HG03460 (cell line): Measurements from ENCODE around the gene KRT7.
"Not testable (repeated sequence)": the region's sequence is repeated elsewhere in the genome, so short reads cannot be mapped to it uniquely, and the experiment has no call there.

Experiments
- ATAC-seq: cut with Tn5 transposase; IDR thresholded peaks from one replicate; pipeline ENCODE4 v1.9.1; 2021; ENCODE audit not compliant: unreplicated experiment

The KRT7 gene

GRCh38 chr12:52277486-52278245 lies 44.6 kb downstream of the KRT7 start:
- no peak for ATAC-seq

GRCh38 chr12:52278575-52279421 lies 45.8 kb downstream of the KRT7 start:
- peak; percentile 73 for ATAC-seq

GRCh38 chr12:52279422-52280318 lies 46.6 kb downstream of the KRT7 start:
- ATAC-seq: no peak

DNA sequence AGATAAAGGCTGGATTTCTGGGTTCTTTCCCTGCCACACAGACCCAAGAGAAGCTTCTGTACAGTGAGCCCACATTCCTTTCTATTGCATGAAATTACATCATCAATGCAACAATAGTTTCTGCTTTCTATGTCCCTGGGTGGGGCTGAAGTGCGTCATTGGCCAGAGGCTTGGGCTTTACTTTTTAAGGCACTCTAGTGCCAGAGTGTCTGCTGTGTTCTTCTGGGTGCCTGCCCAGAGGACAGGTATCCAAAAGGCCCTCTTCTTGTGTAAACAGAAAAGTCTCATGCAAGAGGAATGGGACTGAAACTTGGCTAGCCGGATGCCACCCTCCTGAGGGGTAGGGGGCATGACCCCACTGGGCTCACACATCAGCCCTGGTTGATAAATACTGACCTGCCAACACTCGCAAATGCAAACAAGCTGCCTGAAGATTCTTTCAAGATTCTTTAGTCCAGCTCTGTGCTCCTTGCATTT lies 47.3 kb downstream of the KRT7 start:
- no peak for ATAC-seq

DNA sequence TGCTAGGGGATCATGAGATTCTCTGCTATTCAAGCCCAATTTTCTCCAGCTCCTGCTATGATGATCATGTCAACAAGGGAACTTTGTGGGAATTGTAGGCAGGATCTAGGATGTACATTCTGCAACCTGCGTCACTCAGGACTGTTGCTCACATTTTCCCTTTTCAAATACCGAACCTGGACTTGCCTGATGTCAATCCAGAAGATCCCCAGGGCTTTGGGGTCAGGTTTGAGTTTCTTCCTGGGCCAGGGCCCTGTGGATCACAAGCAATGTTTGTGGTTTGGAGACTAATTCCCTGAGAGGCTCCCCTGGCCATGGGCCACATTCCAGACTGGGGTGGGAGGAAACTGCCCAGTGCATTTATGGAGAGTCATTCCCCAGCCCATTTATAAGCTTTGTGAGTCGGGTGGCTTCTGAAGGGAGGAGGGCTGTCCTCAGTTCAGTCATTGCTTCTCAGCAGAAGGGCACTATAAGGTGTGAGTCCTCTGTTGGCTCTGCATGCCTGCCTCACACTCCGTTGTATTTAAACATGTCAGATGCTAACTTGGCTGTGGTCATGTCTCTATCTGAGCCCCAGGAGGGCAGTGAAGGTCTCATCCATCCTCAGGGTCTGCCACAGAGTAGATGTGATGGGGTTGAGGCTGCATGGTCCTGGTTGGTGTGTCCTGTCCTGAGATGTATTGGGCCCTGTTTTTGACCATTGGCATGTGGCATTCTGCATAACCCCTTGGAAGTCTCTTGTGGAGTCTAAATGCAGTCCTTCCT lies 47.9 kb downstream of the KRT7 start:
- no peak for ATAC-seq

DNA sequence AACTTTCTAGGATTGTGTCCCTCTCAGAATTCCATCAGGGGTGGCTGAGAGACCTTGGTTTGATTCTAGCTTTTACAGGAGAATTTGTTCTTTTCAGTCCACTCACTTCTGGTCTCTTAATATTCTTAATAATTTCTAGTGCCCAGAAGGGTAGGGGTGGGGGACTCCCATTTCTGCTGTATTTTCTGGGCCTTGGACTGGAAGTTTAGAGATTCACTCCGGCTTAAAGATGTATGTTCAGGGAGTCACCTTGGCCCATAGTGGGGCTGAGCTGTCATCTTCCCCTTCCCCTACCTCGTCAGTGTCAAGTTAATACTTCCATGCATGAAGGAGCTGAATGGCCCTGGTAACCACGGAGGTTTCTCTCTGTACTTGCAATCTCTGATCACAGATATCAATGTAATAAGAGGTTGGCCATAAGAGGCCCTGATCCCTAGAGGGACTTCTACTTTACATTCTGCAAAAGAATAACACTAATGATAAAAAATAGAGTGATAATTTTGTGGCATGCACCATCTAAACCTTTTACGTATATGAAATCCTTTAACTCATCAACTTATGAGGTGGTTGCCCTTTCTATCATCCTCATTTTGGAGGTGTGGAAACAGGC lies 51.6 kb downstream of the KRT7 start:
- ATAC-seq: no peak

DNA sequence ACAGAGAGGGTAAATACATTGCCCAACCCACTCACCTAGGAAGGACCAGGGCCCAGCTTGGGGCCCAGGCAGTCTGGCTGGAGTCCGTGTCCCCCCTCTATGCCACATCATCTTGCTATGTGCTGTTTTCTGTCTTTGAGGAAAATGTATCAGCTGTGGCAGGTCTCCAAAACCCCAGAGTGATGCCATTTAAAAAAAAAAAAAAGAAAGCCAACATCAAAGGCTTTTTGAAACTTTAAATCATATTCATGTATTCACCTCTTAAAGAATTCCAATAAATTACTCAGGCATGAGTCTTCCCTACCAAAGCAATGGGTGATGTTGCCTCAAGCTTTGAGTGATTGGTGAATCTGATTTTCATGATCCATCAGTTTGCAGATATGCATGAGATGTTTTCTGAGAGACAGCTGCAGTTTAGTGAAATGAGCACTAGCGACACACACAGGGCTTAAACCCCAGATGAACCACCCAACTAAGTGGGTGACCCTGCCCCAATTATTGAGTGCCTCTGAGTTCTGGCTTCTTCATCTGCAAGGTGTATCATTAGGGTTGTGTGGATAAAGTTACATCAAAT lies 52.2 kb downstream of the KRT7 start:
- no peak for ATAC-seq

GRCh38 chr12:52285851-52286530 lies 52.9 kb downstream of the KRT7 start:
- ATAC-seq: no peak

DNA sequence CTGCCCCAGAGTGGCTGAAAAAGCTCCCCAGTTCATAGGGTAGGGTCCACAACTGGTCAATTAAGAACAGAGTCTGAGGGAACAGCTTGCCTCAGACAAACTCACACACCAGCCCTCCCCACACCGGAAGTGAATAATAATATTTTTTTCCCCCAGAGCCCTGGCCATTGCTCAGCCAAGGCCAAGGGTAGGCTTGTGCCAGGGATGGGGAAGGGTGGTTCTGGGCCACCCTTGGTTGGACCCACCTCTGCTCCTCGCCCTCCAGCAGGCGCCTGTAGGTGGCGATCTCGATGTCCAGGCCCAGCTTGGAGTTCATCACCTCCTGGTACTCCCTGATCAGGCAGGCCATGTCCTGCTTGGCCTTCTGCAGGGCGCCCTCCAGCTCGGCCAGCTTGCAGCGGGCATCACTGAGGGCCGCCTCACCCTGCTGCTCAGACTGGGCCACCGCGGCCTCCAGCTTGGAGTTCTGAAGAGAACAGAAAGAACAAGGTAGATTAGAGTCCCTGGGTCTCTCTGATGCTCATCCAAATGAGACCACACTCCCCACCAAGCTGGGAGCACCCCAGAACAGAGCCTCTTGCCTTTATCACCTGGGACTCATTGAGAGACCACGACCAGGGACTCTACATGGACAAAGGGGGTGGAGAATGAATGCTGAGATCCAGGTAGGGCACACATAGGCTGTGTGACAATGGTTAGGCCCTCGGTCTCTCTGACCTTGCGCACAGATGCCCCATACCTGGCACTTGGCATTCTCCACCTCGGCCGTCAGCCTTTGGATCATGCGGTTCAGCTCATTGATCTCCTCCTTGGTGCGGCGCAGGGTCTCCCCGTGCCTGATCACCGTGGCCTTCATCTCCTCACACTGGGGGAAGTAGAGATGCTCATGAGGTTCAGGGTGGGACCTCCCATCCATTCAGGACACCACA lies 54.1 kb downstream of the KRT7 start:
- not testable (repeated sequence) for ATAC-seq

- ATAC-seq: peak; percentile 88
Measured at GRCh38 chr12:52287816-52288805, 55.1 kb downstream of the KRT7 start.

GRCh38 chr12:52290483-52291134 lies 57.6 kb downstream of the KRT7 start:
- ATAC-seq: not testable (repeated sequence)

DNA sequence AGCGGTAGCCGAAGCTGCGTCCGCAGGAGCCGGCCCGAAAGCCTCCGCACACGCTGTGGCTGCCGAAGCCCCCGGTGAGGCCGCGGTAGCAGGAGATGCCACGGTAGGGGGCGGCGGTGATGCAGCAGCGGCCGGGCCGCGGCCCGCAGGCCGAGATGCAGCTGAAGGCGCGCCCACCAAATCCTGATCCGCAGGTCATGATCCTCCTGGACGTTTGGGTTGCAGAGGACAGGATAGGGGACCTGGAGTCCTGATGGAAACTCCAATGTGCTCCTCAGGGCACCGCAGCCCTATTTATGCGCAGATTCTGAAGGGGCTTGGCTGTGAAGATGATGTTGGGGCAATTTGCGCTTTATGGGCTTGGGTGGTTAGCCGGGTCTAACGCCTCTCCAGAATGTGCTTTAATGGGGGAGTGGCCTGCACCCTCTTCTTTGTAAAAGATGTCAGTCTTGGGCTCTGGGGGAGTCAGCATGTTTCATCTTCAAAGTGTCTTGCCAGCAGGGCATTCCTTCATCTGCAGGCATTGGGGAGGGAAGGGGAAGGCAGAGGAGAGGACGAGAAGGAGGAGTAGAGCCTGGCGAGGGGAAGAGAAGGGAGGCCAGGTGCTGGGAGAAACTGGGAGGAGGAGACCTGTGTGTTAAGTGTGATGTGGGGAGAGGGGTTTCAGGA lies 58.4 kb downstream of the KRT7 start, which contains the start of gene KRT81:
KRT81 (minus strand) TSS at position 268 of the 669 bp plus-strand sequence; CDS start at position 199, 69 bp downstream.
- no peak for ATAC-seq

DNA sequence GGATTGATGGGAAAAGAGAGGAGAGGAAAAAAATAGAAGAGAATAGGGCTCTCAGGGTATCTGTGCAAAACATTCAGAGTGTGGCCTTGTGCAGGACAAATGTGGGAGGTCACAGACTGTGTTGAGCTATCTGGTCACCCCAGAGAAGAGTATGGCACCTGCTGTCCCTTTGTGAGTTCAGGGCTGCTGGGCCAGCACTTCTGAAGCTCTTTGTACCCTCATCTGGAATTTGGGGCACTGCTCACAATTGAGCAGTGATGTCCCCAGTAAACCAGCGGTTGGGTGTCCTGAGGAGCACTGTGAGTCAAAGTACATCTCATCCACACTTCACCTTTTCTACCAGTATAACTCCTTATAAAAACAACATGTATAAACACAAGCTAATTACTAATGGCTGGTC lies 60.9 kb downstream of the KRT7 start:
- ATAC-seq: no peak

GRCh38 chr12:52294803-52295202 lies 61.8 kb downstream of the KRT7 start:
- no peak for ATAC-seq

DNA sequence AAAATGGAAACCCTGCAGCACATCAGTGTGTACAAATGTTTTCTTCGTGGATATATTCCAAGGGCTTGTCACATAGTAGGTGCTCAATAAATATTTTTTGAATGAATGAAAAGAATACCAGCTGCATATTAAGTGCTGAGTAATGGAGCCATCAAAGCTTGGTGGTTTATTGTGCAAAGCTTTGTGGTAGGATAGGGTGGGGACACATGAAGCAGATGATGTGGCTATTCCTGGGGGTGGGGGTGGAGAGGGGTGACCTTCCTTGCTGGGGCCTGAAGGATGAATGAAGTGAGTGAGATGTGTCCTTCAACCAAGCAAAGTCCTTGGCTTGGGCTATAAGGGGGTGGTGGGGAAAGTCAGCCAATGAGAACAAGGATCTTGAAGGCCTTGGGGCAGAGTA lies 62.6 kb downstream of the KRT7 start:
- ATAC-seq: no peak
